WTC11 (cell line): ENCODE measurements around the gene ENAH. TPM values are rescaled to one million over a fixed set of nuclear protein-coding genes. Genes with fewer than 3 reads are reported as not detected.

Experiments used
- AR ChIP-seq: fragments of 250-450 bp; sonication (Bioruptor Pico); IDR thresholded peaks from 2 replicates; pipeline ENCODE4 v1.9.0; 2021; ENCODE audit warnings: mild to moderate bottlenecking
- ARID4B ChIP-seq: sonication (generic); formaldehyde crosslinking; IDR thresholded peaks from 2 replicates; pipeline ENCODE4 v1.8.0; 2023; ENCODE audit warnings: missing genetic modification reagents, mild to moderate bottlenecking, borderline replicate concordance
- CREM ChIP-seq: sonication (generic); formaldehyde crosslinking; IDR thresholded peaks from 2 replicates; pipeline ENCODE4 v1.8.1; 2022; ENCODE audit warnings: mild to moderate bottlenecking, missing genetic modification reagents, moderate library complexity
- ELF4 ChIP-seq: sonication (generic); formaldehyde crosslinking; IDR thresholded peaks from 2 replicates; pipeline ENCODE4 v1.8.1; 2022; ENCODE audit warnings: low read depth, mild to moderate bottlenecking, moderate library complexity, missing genetic modification reagents
- ERG ChIP-seq: fragments of 250-450 bp; sonication (Bioruptor Pico); IDR thresholded peaks from 2 replicates; pipeline ENCODE4 v1.8.0; 2021; ENCODE audit warnings: mild to moderate bottlenecking
- ESRRA ChIP-seq: sonication (generic); formaldehyde crosslinking; IDR thresholded peaks from 2 replicates; pipeline ENCODE4 v1.8.1; 2022; ENCODE audit warnings: mild to moderate bottlenecking, missing genetic modification reagents, borderline replicate concordance
- FOXP1 ChIP-seq: sonication (generic); formaldehyde crosslinking; IDR thresholded peaks from 2 replicates; pipeline ENCODE4 v1.8.0; 2022; ENCODE audit warnings: missing genetic modification reagents, mild to moderate bottlenecking, moderate library complexity, borderline replicate concordance
- FOXP4 ChIP-seq: sonication (generic); formaldehyde crosslinking; IDR thresholded peaks from 2 replicates; pipeline ENCODE4 v1.8.0; 2022; ENCODE audit warnings: mild to moderate bottlenecking, missing genetic modification reagents
- GTF2I ChIP-seq: fragments of 250-450 bp; sonication (Bioruptor Pico); conservative IDR thresholded peaks from 2 replicates; pipeline ENCODE4 v1.4.0; 2021; ENCODE audit warnings: mild to moderate bottlenecking
- IRF1 ChIP-seq: sonication (generic); formaldehyde crosslinking; IDR thresholded peaks from 2 replicates; pipeline ENCODE4 v1.8.0; 2023; ENCODE audit warnings: missing genetic modification reagents
- MLX ChIP-seq: sonication (generic); formaldehyde crosslinking; IDR thresholded peaks from 2 replicates; pipeline ENCODE4 v1.8.1; 2023; ENCODE audit warnings: mild to moderate bottlenecking, missing genetic modification reagents, moderate library complexity
- MXD4 ChIP-seq: fragments of 250-450 bp; sonication (Bioruptor Pico); IDR thresholded peaks from 2 replicates; pipeline ENCODE4 v1.8.0; 2021; ENCODE audit warnings: mild to moderate bottlenecking, moderate library complexity, borderline replicate concordance
- NFE2L1 ChIP-seq: sonication (generic); formaldehyde crosslinking; IDR thresholded peaks from 2 replicates; pipeline ENCODE4 v1.8.1; 2023; ENCODE audit warnings: missing genetic modification reagents
- PREB ChIP-seq: sonication (generic); formaldehyde crosslinking; IDR thresholded peaks from 2 replicates; pipeline ENCODE4 v1.8.1; 2022; ENCODE audit warnings: mild to moderate bottlenecking, missing genetic modification reagents, moderate library complexity, borderline replicate concordance
- SMAD3 ChIP-seq: sonication (generic); formaldehyde crosslinking; IDR thresholded peaks from 2 replicates; pipeline ENCODE4 v1.8.0; 2022; ENCODE audit warnings: missing genetic modification reagents, mild to moderate bottlenecking, borderline replicate concordance
- TP53 ChIP-seq: sonication (generic); formaldehyde crosslinking; IDR thresholded peaks from 2 replicates; pipeline ENCODE4 v1.8.1; 2023; ENCODE audit warnings: mild to moderate bottlenecking, missing genetic modification reagents
- USF1 ChIP-seq: sonication (generic); formaldehyde crosslinking; IDR thresholded peaks from 2 replicates; pipeline ENCODE4 v1.8.0; 2022; ENCODE audit warnings: mild to moderate bottlenecking, missing genetic modification reagents
- ZNF138 ChIP-seq: sonication (generic); formaldehyde crosslinking; conservative IDR thresholded peaks from 2 replicates; pipeline ENCODE4 v1.8.1; 2022; ENCODE audit warnings: mild to moderate bottlenecking, moderate library complexity, missing genetic modification reagents
- ZNF317 ChIP-seq: sonication (generic); formaldehyde crosslinking; IDR thresholded peaks from 2 replicates; pipeline ENCODE4 v1.8.1; 2023; ENCODE audit warnings: low read depth, mild to moderate bottlenecking, moderate library complexity, missing genetic modification reagents, borderline replicate concordance
- ZNF416 ChIP-seq: fragments of 250-450 bp; sonication (Bioruptor Pico); IDR thresholded peaks from 2 replicates; pipeline ENCODE4 v1.9.0; 2021; ENCODE audit warnings: mild to moderate bottlenecking, inconsistent platforms
- ZNF423 ChIP-seq: fragments of 250-450 bp; sonication (Bioruptor Pico); IDR thresholded peaks from 2 replicates; pipeline ENCODE4 v2.1.2; 2022; ENCODE audit warnings: mild to moderate bottlenecking, moderate library complexity
- ZSCAN18 ChIP-seq: fragments of 250-450 bp; sonication (Bioruptor Pico); IDR thresholded peaks from 2 replicates; pipeline ENCODE4 v2.1.2; 2022; ENCODE audit warnings: mild to moderate bottlenecking, moderate library complexity
- total RNA-seq: library from RNA; stranded (reverse); gene quantifications from 3 replicates; pipeline ENCODE4 v1.2.3, GENCODE V29; 2021

ENAH gene
- total RNA-seq, 1 experiment from 2014 or later = 227 TPM

GRCh38 chr1:225677350-225678124 is 24.6 kb upstream of the ENAH start (continued):
- TF ChIP-seq ARID4B (CRISPR knock-in tag) (no peak), ZNF317 (CRISPR knock-in tag) (no peak), IRF1 (CRISPR knock-in tag) (no peak), USF1 (CRISPR knock-in tag) (no peak), TP53 (0 out of 2 replicates have a peak, but pooled peaks have one; percentile 53), SMAD3 (CRISPR knock-in tag) (no peak), MXD4 (CRISPR knock-in tag) (no peak), ZNF416 (CRISPR knock-in tag) (no peak), PREB (CRISPR knock-in tag) (no peak), ZNF423 (CRISPR knock-in tag) (no peak), FOXP1 (peak; percentile 63; the same call in 1 of the 2 replicates), ZNF138 (no peak), ELF4 (no peak), NFE2L1 (no peak), MLX (CRISPR knock-in tag) (no peak), ZSCAN18 (no peak), FOXP4 (CRISPR knock-in tag) (peak; percentile 39; the same call in 1 of the 2 replicates), CREM (no peak), ERG (CRISPR knock-in tag) (no peak), GTF2I (no peak), AR (CRISPR knock-in tag) (no peak), ESRRA (CRISPR knock-in tag) (0 out of 2 replicates have a peak, but pooled peaks have one; percentile 65)
